ENCODE measurements around the gene ZNF416.

ZNF416 gene

GRCh38 chr19:57578487-57579205 is at the start of gene ZNF416:
Gene ZNF416, minus strand, starts transcription at chr19:57578911. Its CDS starts 207 bp downstream, at chr19:57578704.
- peaks cover 56% of the 10 kb centered on the region for H3K9me3 Mint-ChIP-seq
- ATAC-seq (peak; percentile 95), DNase-seq (peak; percentile 90)
- peak within 1 kb of the TSS; percentile 81 for H3K27ac Mint-ChIP-seq
- no peaks in the 10 kb centered on the region for H3K27me3 Mint-ChIP-seq
- peaks cover 56% of the 10 kb centered on the region for H3K36me3 Mint-ChIP-seq (ENCODE audit: low read depth)
- H3K4me1 Mint-ChIP-seq, result peaks cover 21% of the 10 kb centered on the region
- H3K4me3 Mint-ChIP-seq, result peak within 1 kb of the TSS; percentile 78

GRCh38 chr19:57623091-57623490 is 44.4 kb upstream of the ZNF416 start:
- peaks cover 70% of the 10 kb centered on the region for H3K9me3 Mint-ChIP-seq
- ATAC-seq (no peak), DNase-seq (no peak)
- H3K4me1 Mint-ChIP-seq, result no peaks in the 10 kb centered on the region
- H3K36me3 Mint-ChIP-seq (ENCODE audit: low read depth), result peaks cover 70% of the 10 kb centered on the region
- no peak overlapping the region for H3K27ac Mint-ChIP-seq
- no peaks in the 10 kb centered on the region for H3K27me3 Mint-ChIP-seq
- H3K4me3 Mint-ChIP-seq, result no peak overlapping the region

GRCh38 chr19:57620673-57621348 is 42.1 kb upstream of the ZNF416 start:
- H3K9me3 Mint-ChIP-seq, result peaks cover 79% of the 10 kb centered on the region
- peaks cover 93% of the 10 kb centered on the region for H3K36me3 Mint-ChIP-seq (ENCODE audit: low read depth)
- ATAC-seq (no peak), DNase-seq (no peak)
- H3K27me3 Mint-ChIP-seq, result no peaks in the 10 kb centered on the region
- H3K4me1 Mint-ChIP-seq, result peaks cover 3% of the 10 kb centered on the region
- H3K27ac Mint-ChIP-seq, result no peak overlapping the region
- no peak overlapping the region for H3K4me3 Mint-ChIP-seq

GRCh38 chr19:57615346-57615745 is 36.6 kb upstream of the ZNF416 start:
- H3K4me1 Mint-ChIP-seq, result peaks cover 20% of the 10 kb centered on the region
- ATAC-seq (no peak), DNase-seq (no peak)
- peaks cover 71% of the 10 kb centered on the region for H3K9me3 Mint-ChIP-seq
- H3K27ac Mint-ChIP-seq, result peak overlapping the region; percentile 79
- H3K27me3 Mint-ChIP-seq, result no peaks in the 10 kb centered on the region
- H3K36me3 Mint-ChIP-seq (ENCODE audit: low read depth), result peaks cover 69% of the 10 kb centered on the region
- H3K4me3 Mint-ChIP-seq, result peak overlapping the region; percentile 92

GRCh38 chr19:57613941-57614743 is 35.4 kb upstream of the ZNF416 start, which contains the start of gene ZNF134:
Gene ZNF134, plus strand, starts transcription at chr19:57614242. Its CDS starts 5,227 bp downstream, at chr19:57619469.
- Mint-ChIP-seq H3K4me1 (peaks cover 20% of the 10 kb centered on the region), H3K4me3 (peak within 1 kb of the TSS; percentile 92), H3K27me3 (no peaks in the 10 kb centered on the region), H3K27ac (peak within 1 kb of the TSS; percentile 79), H3K36me3 (ENCODE audit: low read depth) (peaks cover 58% of the 10 kb centered on the region), H3K9me3 (peaks cover 59% of the 10 kb centered on the region)
- ATAC-seq (peak; percentile 99), DNase-seq (peak; percentile 91)

GRCh38 chr19:57611113-57611512 is 32.4 kb upstream of the ZNF416 start:
- H3K36me3 Mint-ChIP-seq (ENCODE audit: low read depth), result peaks cover 56% of the 10 kb centered on the region
- no peak overlapping the region for H3K4me3 Mint-ChIP-seq
- no peak overlapping the region for H3K27ac Mint-ChIP-seq
- H3K9me3 Mint-ChIP-seq, result peaks cover 51% of the 10 kb centered on the region
- no peak for DNase-seq
- ATAC-seq, result no peak
- H3K4me1 Mint-ChIP-seq, result peaks cover 17% of the 10 kb centered on the region
- no peaks in the 10 kb centered on the region for H3K27me3 Mint-ChIP-seq

GRCh38 chr19:57606931-57607330 is 28.2 kb upstream of the ZNF416 start:
- Mint-ChIP-seq H3K27ac (no peak overlapping the region), H3K4me3 (no peak overlapping the region), H3K36me3 (ENCODE audit: low read depth) (peaks cover 74% of the 10 kb centered on the region), H3K4me1 (no peaks in the 10 kb centered on the region), H3K27me3 (no peaks in the 10 kb centered on the region), H3K9me3 (peaks cover 59% of the 10 kb centered on the region)
- ATAC-seq (no peak), DNase-seq (no peak)

- Mint-ChIP-seq H3K27me3 (no peaks in the 10 kb centered on the region), H3K4me3 (peak within 1 kb of the TSS; percentile 77), H3K4me1 (peaks cover 21% of the 10 kb centered on the region), H3K27ac (peak within 1 kb of the TSS; percentile 67), H3K36me3 (ENCODE audit: low read depth) (peaks cover 43% of the 10 kb centered on the region), H3K9me3 (peaks cover 60% of the 10 kb centered on the region)
- ATAC-seq (peak; percentile 99), DNase-seq (peak; percentile 91)
Observed at GRCh38 chr19:57599761-57600383, 21.2 kb upstream of the ZNF416 start, which contains the start of gene ZNF530. Gene ZNF530, plus strand, starts transcription at chr19:57599885. Its CDS starts 4,461 bp downstream, at chr19:57604346.

GRCh38 chr19:57599377-57599760 is 20.7 kb upstream of the ZNF416 start:
- no peaks in the 10 kb centered on the region for H3K27me3 Mint-ChIP-seq
- peak overlapping the region; percentile 77 for H3K4me3 Mint-ChIP-seq
- H3K36me3 Mint-ChIP-seq (ENCODE audit: low read depth), result peaks cover 38% of the 10 kb centered on the region
- ATAC-seq (no peak), DNase-seq (no peak)
- H3K27ac Mint-ChIP-seq, result peak overlapping the region; percentile 67
- peaks cover 21% of the 10 kb centered on the region for H3K4me1 Mint-ChIP-seq
- H3K9me3 Mint-ChIP-seq, result peaks cover 58% of the 10 kb centered on the region

- H3K4me3 Mint-ChIP-seq, result no peak overlapping the region
- H3K36me3 Mint-ChIP-seq (ENCODE audit: low read depth), result peaks cover 80% of the 10 kb centered on the region
- H3K4me1 Mint-ChIP-seq, result peaks cover 14% of the 10 kb centered on the region
- DNase-seq, result no peak
- ATAC-seq, result no peak
- peaks cover 69% of the 10 kb centered on the region for H3K9me3 Mint-ChIP-seq
- no peaks in the 10 kb centered on the region for H3K27me3 Mint-ChIP-seq
- no peak overlapping the region for H3K27ac Mint-ChIP-seq
Observed at GRCh38 chr19:57587529-57587928, 8.8 kb upstream of the ZNF416 start.

- Mint-ChIP-seq H3K9me3 (peaks cover 55% of the 10 kb centered on the region), H3K4me3 (peak within 1 kb of the TSS; percentile 91)
Observed at GRCh38 chr19:57583521-57584416, 5.1 kb upstream of the ZNF416 start, which contains the start of gene ZIK1. Gene ZIK1, plus strand, starts transcription at chr19:57584145. Its CDS starts 212 bp downstream, at chr19:57584357.

GRCh38 chr19:57583104-57583520 is 4.4 kb upstream of the ZNF416 start:
- Mint-ChIP-seq H3K36me3 (ENCODE audit: low read depth) (peaks cover 49% of the 10 kb centered on the region), H3K4me3 (no peak overlapping the region), H3K4me1 (peaks cover 19% of the 10 kb centered on the region), H3K9me3 (peaks cover 50% of the 10 kb centered on the region), H3K27me3 (no peaks in the 10 kb centered on the region), H3K27ac (no peak overlapping the region)
- no peak for ATAC-seq
- DNase-seq, result no peak

More at GRCh38 chr19:57583521-57584416, 5.1 kb upstream of the ZNF416 start, which contains the start of gene ZIK1:
- peak; percentile 78 for DNase-seq
- no peaks in the 10 kb centered on the region for H3K27me3 Mint-ChIP-seq
- peak; percentile 89 for ATAC-seq
- peak within 1 kb of the TSS; percentile 79 for H3K27ac Mint-ChIP-seq
- peaks cover 18% of the 10 kb centered on the region for H3K4me1 Mint-ChIP-seq
- H3K36me3 Mint-ChIP-seq (ENCODE audit: low read depth), result peaks cover 56% of the 10 kb centered on the region

- H3K36me3 Mint-ChIP-seq (ENCODE audit: low read depth), result peaks cover 70% of the 10 kb centered on the region
- H3K4me1 Mint-ChIP-seq, result peaks cover 19% of the 10 kb centered on the region
- DNase-seq, result no peak
- no peak for ATAC-seq
- no peaks in the 10 kb centered on the region for H3K27me3 Mint-ChIP-seq
- no peak overlapping the region for H3K4me3 Mint-ChIP-seq
- H3K27ac Mint-ChIP-seq, result no peak overlapping the region
- peaks cover 63% of the 10 kb centered on the region for H3K9me3 Mint-ChIP-seq
Observed at GRCh38 chr19:57576661-57577060, 2.0 kb downstream of the ZNF416 start.
